ENCODE measurements around the gene DPPA5.

The DPPA5 gene

DNA sequence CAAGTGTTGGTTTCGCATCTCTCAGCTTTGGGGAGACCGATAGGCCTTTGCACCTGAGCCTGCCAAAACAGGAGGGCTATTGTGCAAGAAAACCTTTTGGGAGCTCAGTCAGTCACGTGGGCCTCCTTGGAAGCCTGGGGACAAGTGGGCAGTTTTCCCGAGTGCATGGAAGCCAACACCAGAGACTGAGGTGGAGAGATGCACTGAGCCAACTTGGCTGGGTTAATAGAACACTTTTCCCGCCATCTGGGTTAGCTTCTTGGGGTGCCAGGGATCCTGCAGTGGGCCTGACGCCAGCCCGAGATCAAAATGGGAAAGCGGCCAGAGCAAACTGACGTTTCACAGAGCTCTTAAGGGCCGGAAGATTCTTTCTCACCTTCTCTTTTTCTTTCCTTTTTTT lies 18.4 kb upstream of the DPPA5 start:
- H3K36me3 Mint-ChIP-seq (ENCODE audit: low read depth), result no peaks in the 10 kb centered on the region

DNA sequence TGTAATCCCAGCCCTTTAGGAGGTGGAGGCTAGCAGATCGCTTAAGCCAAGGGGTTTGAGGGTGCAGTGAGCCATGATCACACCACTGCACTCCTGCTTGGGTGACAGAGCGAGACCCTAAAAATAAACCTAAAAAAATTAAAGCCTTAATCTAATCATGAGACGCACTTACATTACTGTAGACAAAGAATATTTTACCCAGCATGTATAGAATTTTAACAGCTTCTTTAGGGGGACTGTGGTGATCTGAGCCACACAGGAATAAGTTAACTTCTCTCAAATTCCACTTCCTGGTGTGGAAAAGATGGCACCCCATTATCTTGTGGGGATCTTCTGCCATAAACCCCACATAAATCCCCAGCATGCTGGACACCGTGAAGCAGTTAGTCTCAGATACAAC lies 17.9 kb upstream of the DPPA5 start:
- Mint-ChIP-seq H3K4me1 (ENCODE audit: low read depth) (no peaks in the 10 kb centered on the region), H3K36me3 (ENCODE audit: low read depth) (no peaks in the 10 kb centered on the region), H3K27me3 (no peaks in the 10 kb centered on the region), H3K9me3 (peaks cover 3% of the 10 kb centered on the region), H3K4me3 (no peak overlapping the region), H3K27ac (no peak overlapping the region)

More for the DNA sequence above, 18.4 kb upstream of the DPPA5 start:
- Mint-ChIP-seq H3K27ac (no peak overlapping the region), H3K9me3 (peaks cover 3% of the 10 kb centered on the region), H3K27me3 (no peaks in the 10 kb centered on the region), H3K4me3 (no peak overlapping the region), H3K4me1 (ENCODE audit: low read depth) (no peaks in the 10 kb centered on the region)

DNA sequence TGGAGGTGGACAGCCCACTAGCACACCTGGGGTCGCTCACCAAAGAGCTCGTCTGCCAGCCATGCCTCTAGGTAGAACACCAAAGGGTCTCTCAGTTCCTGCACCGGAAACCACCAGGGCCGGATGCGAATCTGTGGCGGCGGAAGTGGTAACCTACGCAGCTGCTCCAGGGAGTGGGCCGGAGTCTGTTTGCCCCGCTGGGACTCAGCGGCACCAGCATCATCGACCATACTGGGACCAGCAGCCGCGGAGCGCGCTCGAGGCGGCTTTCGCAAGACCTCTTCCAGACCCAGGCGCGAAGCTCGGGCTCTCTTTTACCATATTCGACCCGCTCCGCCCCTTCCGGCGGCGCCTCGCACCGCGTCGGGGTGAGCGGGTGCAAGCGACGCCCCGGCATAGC lies 15.5 kb upstream of the DPPA5 start, which contains the start of gene OOEP:
OOEP (minus strand) TSS at position 335 of the 400 bp plus-strand sequence; CDS start at position 230, 105 bp downstream.
- peaks cover 3% of the 10 kb centered on the region for H3K9me3 Mint-ChIP-seq
- H3K27me3 Mint-ChIP-seq, result no peaks in the 10 kb centered on the region
- no peak within 1 kb of the TSS for H3K4me3 Mint-ChIP-seq
- no peak within 1 kb of the TSS for H3K27ac Mint-ChIP-seq
- H3K36me3 Mint-ChIP-seq (ENCODE audit: low read depth), result no peaks in the 10 kb centered on the region
- no peaks in the 10 kb centered on the region for H3K4me1 Mint-ChIP-seq (ENCODE audit: low read depth)

DNA sequence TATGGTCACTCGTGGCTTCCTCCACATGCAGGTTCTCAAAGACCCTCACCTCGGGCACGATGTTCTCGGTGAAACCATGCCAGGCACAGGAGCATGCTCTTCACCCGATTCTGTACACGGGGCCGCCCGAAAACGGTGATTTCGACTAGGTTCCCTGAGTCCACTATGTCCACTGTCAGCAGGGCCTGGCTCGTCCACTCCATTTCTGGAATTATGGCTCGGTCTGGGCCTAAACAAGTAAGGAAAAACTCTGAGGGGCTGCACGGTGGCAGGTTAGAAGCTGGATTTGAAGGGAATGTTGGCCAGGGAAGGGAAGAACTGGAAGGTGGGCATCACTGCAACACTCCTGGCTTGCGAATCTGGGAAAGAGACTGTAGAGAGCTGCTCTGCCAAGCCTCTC lies 15.1 kb upstream of the DPPA5 start:
- peaks cover 3% of the 10 kb centered on the region for H3K9me3 Mint-ChIP-seq
- H3K36me3 Mint-ChIP-seq (ENCODE audit: low read depth), result no peaks in the 10 kb centered on the region
- H3K4me3 Mint-ChIP-seq, result no peak overlapping the region
- no peak overlapping the region for H3K27ac Mint-ChIP-seq
- H3K4me1 Mint-ChIP-seq (ENCODE audit: low read depth), result no peaks in the 10 kb centered on the region
- H3K27me3 Mint-ChIP-seq, result no peaks in the 10 kb centered on the region

DNA sequence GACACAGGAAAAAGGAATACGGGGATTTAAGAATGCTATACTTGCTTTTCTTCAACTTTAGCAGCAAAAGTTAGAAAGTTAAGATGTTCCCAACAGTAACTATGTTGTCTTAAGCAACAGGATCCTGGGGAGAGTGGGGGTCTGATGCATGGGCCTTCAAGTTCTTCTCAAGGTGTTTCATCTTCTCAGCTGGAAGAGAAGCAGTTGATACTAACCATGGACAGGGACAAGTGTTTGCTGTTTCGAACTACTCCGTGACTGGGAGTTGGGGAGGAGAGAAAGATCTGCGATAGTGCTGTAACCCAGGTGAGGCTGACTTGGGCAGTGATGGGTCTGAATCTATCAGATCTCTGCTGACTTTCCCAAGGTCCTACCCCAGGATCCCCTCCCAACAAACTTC lies 14.6 kb upstream of the DPPA5 start:
- H3K27me3 Mint-ChIP-seq, result no peaks in the 10 kb centered on the region
- H3K36me3 Mint-ChIP-seq (ENCODE audit: low read depth), result no peaks in the 10 kb centered on the region
- H3K4me1 Mint-ChIP-seq (ENCODE audit: low read depth), result no peaks in the 10 kb centered on the region
- peaks cover 3% of the 10 kb centered on the region for H3K9me3 Mint-ChIP-seq
- H3K4me3 Mint-ChIP-seq, result no peak overlapping the region
- H3K27ac Mint-ChIP-seq, result no peak overlapping the region

DNA sequence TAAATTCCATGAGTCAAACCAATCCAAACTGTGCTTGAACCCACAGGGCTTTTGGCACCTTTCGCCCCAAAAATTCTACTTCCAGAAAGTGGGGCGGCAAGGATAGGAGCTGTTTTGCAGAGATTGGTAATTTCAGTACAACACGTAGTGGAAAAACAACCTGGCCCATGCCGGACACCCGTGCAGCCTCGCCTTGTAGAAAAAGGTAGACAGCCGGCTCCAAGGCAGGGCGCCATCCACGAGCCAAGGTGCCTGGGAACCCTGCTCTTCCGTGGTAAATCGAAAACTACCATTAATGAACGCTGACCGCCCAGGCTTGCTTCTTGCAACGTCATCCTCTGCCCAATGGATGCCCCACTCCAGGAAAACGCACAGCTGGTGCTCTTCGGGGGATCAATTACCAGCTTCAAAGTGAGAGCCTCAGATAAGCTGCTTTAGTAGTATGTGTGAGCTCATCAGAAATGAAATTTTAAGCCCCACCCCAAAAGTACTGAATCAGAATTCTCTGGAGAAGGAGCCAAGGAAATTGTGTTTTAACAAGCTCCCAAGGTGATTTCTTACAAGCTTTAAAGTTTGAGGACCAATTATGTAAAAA lies 13.8 kb upstream of the DPPA5 start:
- Mint-ChIP-seq H3K4me1 (ENCODE audit: low read depth) (no peaks in the 10 kb centered on the region), H3K36me3 (ENCODE audit: low read depth) (no peaks in the 10 kb centered on the region), H3K27me3 (no peaks in the 10 kb centered on the region), H3K27ac (no peak overlapping the region), H3K9me3 (peaks cover under 1% of the 10 kb centered on the region), H3K4me3 (no peak overlapping the region)

DNA sequence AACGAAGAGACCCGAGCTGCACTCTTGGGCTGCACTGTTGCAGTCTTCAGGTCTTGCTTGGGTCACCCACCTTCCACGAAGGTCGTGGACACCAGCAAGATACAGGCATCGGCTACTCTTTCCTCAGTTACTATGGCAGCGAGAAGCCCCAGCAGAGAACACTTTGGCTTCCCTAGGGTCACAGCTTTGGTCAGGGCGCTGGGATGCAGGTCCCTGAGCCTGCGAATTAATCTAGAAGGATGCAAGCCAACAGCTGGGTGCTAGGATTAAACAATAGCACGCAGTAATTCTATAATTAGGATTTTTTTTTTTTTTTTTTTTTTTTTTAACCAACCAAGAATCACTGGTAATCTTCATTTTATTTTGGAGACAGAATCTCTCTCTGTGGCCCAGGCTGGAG lies 10.5 kb upstream of the DPPA5 start:
- Mint-ChIP-seq H3K4me1 (ENCODE audit: low read depth) (no peaks in the 10 kb centered on the region), H3K27ac (no peak overlapping the region), H3K9me3 (no peaks in the 10 kb centered on the region), H3K4me3 (no peak overlapping the region), H3K36me3 (ENCODE audit: low read depth) (no peaks in the 10 kb centered on the region), H3K27me3 (no peaks in the 10 kb centered on the region)

DNA sequence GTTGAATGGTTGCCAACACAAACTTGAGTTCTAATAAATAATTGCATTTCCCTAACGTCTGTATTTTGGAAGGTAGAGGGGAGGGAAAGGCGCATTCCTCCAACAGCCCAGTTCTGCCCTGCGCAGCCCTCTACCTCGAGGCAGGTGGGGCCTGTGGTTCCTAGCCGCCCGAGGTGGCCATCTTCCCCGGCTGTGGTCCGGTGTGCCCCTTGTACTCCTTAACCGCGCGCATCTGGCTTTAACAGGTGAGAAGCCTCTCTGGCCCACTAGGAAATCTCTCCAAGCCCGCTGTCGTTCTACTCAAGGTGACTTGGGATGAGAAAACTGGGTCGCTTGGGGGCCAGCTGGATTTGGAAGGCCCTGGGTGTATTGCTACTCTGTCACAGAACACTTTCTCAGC lies 10.0 kb upstream of the DPPA5 start:
- Mint-ChIP-seq H3K9me3 (no peaks in the 10 kb centered on the region), H3K27ac (no peak overlapping the region)

DNA sequence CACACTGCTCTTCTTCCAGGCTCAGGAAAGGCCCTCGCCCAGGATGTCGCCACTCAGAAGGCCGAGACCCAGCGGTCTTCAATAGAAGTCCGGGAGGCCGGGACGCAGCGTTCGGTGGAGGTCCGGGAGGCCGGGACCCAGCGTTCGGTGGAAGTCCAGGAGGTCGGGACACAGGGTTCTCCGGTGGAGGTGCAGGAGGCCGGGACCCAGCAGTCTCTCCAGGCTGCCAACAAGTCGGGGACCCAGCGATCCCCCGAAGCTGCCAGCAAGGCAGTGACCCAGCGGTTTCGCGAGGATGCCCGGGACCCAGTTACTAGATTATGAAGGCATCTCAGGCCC lies 9.4 kb upstream of the DPPA5 start:
- Mint-ChIP-seq H3K27ac (no peak overlapping the region), H3K36me3 (ENCODE audit: low read depth) (no peaks in the 10 kb centered on the region), H3K9me3 (no peaks in the 10 kb centered on the region), H3K4me3 (no peak overlapping the region), H3K4me1 (ENCODE audit: low read depth) (no peaks in the 10 kb centered on the region), H3K27me3 (no peaks in the 10 kb centered on the region)

More for the DNA sequence above, 10.0 kb upstream of the DPPA5 start:
- Mint-ChIP-seq H3K27me3 (no peaks in the 10 kb centered on the region), H3K36me3 (ENCODE audit: low read depth) (no peaks in the 10 kb centered on the region), H3K4me1 (ENCODE audit: low read depth) (no peaks in the 10 kb centered on the region), H3K4me3 (no peak overlapping the region)

DNA sequence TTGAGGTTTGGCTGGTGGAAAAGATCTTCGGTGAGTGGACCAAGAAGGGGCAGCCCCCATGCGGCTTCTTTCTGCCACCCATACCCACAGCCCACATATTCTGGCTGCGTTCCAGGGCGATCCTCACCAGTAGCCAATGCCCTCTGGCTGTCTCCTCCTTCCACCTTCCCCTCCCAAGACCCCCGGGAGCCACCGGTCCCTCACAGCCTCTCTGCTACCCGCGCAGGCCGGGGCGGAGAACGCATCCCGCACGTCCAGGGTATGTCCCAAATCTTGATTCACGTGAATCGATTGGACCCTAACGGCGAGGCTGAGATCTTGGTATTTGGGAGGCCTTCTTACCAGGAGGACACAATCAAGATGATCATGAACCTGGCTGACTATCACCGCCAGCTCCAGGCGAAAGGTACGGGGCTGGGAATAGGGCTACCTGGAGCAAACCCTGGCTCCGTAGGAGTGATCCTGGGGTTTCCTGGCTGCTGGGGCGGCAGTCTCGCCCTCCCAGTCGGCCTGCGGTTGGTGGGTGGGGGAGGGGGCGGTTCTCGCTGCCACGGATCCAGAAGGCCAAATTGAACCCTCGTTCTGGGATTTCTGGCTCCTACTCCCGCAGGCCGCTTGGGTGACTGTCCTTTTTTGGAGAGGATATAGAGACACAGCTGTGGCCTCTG lies 8.9 kb upstream of the DPPA5 start:
- no peaks in the 10 kb centered on the region for H3K27me3 Mint-ChIP-seq
- no peak overlapping the region for H3K4me3 Mint-ChIP-seq
- no peak overlapping the region for H3K27ac Mint-ChIP-seq
- H3K36me3 Mint-ChIP-seq (ENCODE audit: low read depth), result no peaks in the 10 kb centered on the region
- H3K4me1 Mint-ChIP-seq (ENCODE audit: low read depth), result no peaks in the 10 kb centered on the region
- H3K9me3 Mint-ChIP-seq, result no peaks in the 10 kb centered on the region

DNA sequence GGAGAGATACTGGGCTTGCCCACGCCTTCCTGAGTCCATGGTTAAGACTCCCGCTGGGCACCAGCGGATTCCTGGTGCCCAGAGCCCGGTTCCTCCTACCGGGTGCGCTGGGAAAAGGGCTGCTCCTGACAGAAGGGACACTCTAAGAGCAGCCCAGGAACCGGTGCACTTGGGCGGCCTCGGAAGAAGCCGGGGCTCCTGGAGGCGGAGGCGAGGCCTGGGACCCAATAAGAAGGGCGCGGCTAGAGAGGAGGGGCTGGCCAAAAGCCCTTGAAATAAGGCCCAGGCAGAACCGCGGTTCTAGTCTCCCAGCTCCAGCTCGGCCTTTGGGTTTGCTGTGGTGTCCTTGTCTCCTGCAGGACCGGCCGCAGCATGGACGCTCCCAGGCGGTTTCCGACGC lies 8.3 kb upstream of the DPPA5 start, which contains the start of gene KHDC3L:
KHDC3L (plus strand) TSS at position 301 of the 400 bp plus-strand sequence; CDS start at position 373, 72 bp downstream.
- Mint-ChIP-seq H3K27ac (no peak within 1 kb of the TSS), H3K4me3 (no peak within 1 kb of the TSS), H3K27me3 (no peaks in the 10 kb centered on the region), H3K9me3 (no peaks in the 10 kb centered on the region), H3K36me3 (ENCODE audit: low read depth) (no peaks in the 10 kb centered on the region), H3K4me1 (ENCODE audit: low read depth) (no peaks in the 10 kb centered on the region)

DNA sequence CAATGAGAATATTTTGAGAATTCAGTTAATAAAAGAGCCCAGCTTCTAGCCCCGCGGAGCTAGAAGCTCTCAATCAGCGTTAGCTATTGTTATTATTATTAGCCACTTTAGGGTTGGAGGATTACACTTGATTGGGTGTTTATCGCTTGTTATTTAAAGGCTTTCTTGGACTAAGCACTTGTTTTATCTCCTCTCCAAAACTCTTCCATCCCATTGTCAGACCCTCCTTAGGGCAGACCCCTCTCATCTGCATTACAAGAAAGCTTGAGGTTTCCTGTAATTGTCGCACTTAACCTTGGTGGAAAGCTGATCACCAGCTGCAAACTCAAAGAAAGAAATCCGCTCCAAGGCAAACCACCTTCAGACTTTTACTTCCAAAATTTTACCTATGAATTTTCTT lies 4.8 kb downstream of the DPPA5 start:
- no peak overlapping the region for H3K27ac Mint-ChIP-seq
- H3K4me3 Mint-ChIP-seq, result no peak overlapping the region
- H3K36me3 Mint-ChIP-seq (ENCODE audit: low read depth), result no peaks in the 10 kb centered on the region
- H3K4me1 Mint-ChIP-seq (ENCODE audit: low read depth), result no peaks in the 10 kb centered on the region
- H3K27me3 Mint-ChIP-seq, result peaks cover 35% of the 10 kb centered on the region
- no peaks in the 10 kb centered on the region for H3K9me3 Mint-ChIP-seq

DNA sequence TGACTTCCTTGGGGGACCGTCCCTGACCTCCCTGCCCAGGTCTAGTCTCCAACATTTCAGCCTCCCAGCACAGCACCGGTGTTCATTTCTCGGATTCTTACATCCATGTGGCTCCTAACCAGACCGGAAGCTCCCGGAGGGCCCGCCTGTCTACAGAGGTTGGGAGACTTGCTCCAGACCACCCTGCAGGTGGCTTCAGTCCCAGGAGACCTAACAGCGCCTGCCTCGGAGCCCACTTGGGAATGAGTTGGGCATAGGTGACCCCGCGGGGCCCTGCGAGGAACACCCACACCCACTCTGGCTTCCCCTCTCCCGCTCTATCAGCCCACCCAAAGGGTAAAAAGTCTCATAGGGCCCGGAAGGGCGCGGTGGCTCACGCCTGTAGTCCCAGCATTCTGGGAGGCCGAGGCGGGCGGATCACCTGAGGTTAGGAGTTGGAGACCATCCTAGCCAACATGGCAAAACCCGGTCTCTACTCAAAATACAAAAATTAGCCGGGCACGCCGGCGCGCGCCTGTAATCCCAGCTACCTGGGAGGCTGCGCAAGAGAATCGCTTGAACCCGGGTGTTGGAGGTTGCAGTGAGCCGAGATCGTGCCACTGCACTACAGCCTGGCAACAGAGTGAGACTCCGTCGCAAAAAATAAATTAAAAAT lies 5.4 kb downstream of the DPPA5 start:
- Mint-ChIP-seq H3K4me3 (no peak overlapping the region), H3K4me1 (ENCODE audit: low read depth) (no peaks in the 10 kb centered on the region), H3K27me3 (peaks cover 37% of the 10 kb centered on the region), H3K9me3 (no peaks in the 10 kb centered on the region), H3K36me3 (ENCODE audit: low read depth) (no peaks in the 10 kb centered on the region), H3K27ac (no peak overlapping the region)

DNA sequence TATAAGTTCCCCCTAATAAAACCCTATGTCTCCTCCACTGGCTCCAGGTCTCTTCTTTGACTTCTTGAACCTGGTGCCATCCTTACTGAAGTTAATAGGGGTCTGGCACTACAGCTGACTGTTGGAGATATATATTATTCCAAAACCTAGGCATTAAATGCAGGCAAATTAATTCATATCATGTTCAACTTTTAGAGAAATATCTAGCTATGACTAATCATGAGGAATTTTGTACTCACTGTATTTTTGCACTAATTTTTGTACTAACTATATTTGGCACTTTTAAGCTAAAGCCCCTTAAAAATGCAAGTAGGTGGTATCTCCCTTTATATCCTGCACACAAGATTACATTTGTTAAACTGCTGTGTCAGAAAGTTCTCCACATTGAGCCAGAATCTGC lies 10.9 kb downstream of the DPPA5 start:
- Mint-ChIP-seq H3K9me3 (no peaks in the 10 kb centered on the region), H3K4me1 (ENCODE audit: low read depth) (no peaks in the 10 kb centered on the region), H3K36me3 (ENCODE audit: low read depth) (no peaks in the 10 kb centered on the region), H3K4me3 (no peak overlapping the region), H3K27ac (no peak overlapping the region), H3K27me3 (peaks cover 16% of the 10 kb centered on the region)

DNA sequence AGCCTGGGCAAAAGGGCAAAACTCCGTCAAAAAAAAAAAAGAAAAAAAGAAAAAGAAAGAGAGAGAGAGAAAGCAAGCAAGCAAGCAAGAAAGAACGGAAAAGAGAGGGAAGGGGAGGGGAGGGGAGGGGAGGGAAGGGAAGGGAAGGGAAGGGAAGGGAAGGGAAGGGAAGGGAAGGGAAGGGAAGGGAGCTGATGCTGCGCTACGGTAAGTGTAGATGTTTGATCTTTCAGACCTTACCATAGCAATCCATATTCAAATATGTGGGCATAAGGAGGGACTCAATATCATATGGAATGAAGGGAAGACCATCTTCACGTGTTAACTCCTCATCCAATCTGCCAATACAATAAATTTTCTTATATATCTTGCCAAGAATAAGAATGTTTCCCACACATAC lies 11.9 kb downstream of the DPPA5 start:
- H3K4me1 Mint-ChIP-seq (ENCODE audit: low read depth), result no peaks in the 10 kb centered on the region
- H3K27ac Mint-ChIP-seq, result no peak overlapping the region
- H3K4me3 Mint-ChIP-seq, result no peak overlapping the region
- H3K9me3 Mint-ChIP-seq, result no peaks in the 10 kb centered on the region
- peaks cover 9% of the 10 kb centered on the region for H3K27me3 Mint-ChIP-seq
- H3K36me3 Mint-ChIP-seq (ENCODE audit: low read depth), result no peaks in the 10 kb centered on the region

All from stimulated activated naive CD8-positive, alpha-beta T cell treated with anti-CD3 and anti-CD28 coated beads, Interleukin-15, Interleukin-2, amounts not matched to agents 100 ng/mL and 50 ng/mL, for 24 hours (primary cell).